ENCODE measurements around the gene MTCL1.

The MTCL1 gene

GRCh38 chr18:8783994-8784530, 78.7 kb downstream of the MTCL1 start:
- no peak overlapping the region for H3K4me3 ChIP-seq (ENCODE audit: low read depth, low read length)
- TF ChIP-seq, protein P1, sequence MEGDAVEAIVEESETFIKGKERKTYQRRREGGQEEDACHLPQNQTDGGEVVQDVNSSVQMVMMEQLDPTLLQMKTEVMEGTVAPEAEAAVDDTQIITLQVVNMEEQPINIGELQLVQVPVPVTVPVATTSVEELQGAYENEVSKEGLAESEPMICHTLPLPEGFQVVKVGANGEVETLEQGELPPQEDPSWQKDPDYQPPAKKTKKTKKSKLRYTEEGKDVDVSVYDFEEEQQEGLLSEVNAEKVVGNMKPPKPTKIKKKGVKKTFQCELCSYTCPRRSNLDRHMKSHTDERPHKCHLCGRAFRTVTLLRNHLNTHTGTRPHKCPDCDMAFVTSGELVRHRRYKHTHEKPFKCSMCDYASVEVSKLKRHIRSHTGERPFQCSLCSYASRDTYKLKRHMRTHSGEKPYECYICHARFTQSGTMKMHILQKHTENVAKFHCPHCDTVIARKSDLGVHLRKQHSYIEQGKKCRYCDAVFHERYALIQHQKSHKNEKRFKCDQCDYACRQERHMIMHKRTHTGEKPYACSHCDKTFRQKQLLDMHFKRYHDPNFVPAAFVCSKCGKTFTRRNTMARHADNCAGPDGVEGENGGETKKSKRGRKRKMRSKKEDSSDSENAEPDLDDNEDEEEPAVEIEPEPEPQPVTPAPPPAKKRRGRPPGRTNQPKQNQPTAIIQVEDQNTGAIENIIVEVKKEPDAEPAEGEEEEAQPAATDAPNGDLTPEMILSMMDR (IDR thresholded peaks at IDR 0.05; ENCODE audit: insufficient read depth, low read length, missing control alignments) = no peak
- CTCF ChIA-PET = interaction anchor here (1.2 kb wide), 1 partner anchor 9 kb away, joined by 3 read pairs; no protein-coding TSS in a partner anchor
- POLR2A ChIA-PET = no interaction called here
- DNase-seq (ENCODE audit: low read depth, low spot score) = no peak

- ChIA-PET CTCF (interaction anchor here (1.2 to 2.7 kb wide), 3 partner anchors 10 to 131 kb away, joined by 3 to 6 read pairs (median 3); no protein-coding TSS in a partner anchor), POLR2A (no interaction called here)
- no peak for DNase-seq (ENCODE audit: low read depth, low spot score)
- no peak overlapping the region for H3K4me3 ChIP-seq (ENCODE audit: low read depth, low read length)
- TF ChIP-seq, protein P1 (IDR thresholded peaks at IDR 0.05; ENCODE audit: insufficient read depth, low read length, missing control alignments) = no peak
Observed at GRCh38 chr18:8785261-8785660, 79.9 kb downstream of the MTCL1 start.

DNA sequence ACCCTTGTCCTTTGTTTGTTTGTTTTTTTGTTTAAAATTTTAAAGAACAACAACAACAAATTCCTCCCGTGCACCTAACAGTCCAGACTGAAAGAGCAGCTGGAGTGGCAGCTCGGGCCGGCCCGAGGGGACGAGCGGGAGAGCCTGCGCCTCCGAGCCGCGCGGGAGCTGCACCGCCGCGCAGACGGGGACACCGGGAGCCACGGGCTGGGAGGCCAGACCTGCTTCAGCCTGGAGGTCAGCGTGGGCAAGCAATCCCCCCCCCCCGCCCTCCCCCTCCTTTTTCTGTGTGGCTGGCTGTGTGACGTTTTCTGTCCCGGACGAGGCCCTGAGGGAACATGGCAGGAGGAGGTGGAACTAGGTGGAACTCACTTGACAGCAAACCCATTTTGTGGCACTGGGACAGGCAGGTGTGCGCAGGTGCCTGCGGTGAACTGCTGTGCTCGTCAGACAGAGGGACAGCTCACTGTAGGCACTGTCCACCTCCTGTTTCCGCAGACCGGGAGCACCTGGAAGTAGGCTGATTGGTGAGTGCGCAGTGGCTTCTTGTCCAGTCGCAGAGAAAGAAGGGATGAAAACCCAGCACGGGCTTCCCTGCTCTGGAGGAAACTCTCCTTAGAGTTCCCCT, 80.6 kb downstream of the MTCL1 start:
- TF ChIP-seq, protein P1 (IDR thresholded peaks at IDR 0.05; ENCODE audit: insufficient read depth, low read length, missing control alignments) = no peak
- ChIA-PET CTCF (interaction anchor here (1.2 to 6.0 kb wide), 5 partner anchors 9 to 202 kb away, joined by 3 to 34 read pairs (median 5); no protein-coding TSS in a partner anchor), POLR2A (no interaction called here)
- DNase-seq (ENCODE audit: low read depth, low spot score) = no peak
- no peak overlapping the region for H3K4me3 ChIP-seq (ENCODE audit: low read depth, low read length)

GRCh38 chr18:8786483-8787370, 81.4 kb downstream of the MTCL1 start:
- ChIA-PET CTCF (interaction anchor here (0.7 to 6.0 kb wide), 10 partner anchors 9 to 201 kb away, joined by 3 to 34 read pairs (median 4); no protein-coding TSS in a partner anchor), POLR2A (no interaction called here)
- H3K4me3 ChIP-seq (ENCODE audit: low read depth, low read length) = no peak overlapping the region
- no peak for DNase-seq (ENCODE audit: low read depth, low spot score)
- TF ChIP-seq, protein P1 (IDR thresholded peaks at IDR 0.05; ENCODE audit: insufficient read depth, low read length, missing control alignments) = no peak

DNA sequence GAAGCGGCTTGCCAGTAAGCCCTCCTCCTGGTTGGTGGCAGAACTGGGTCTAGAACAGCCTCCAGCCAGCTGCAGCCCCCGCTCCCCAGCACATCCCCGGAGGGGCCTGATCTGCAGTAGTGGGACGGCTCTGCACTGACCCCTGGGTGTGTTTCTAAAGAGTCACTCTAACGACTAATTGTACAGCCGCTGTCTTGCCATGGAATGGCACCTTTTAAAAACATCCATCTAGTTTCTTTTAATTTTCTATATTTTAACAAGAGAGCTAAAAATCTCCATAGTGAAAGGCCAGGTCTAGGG, 82.0 kb downstream of the MTCL1 start:
- TF ChIP-seq, protein P1 (IDR thresholded peaks at IDR 0.05; ENCODE audit: insufficient read depth, low read length, missing control alignments) = no peak
- ChIA-PET CTCF (interaction anchor here (0.9 to 6.0 kb wide), 8 partner anchors 10 to 201 kb away, joined by 3 to 34 read pairs (median 4); no protein-coding TSS in a partner anchor), POLR2A (no interaction called here)
- no peak for DNase-seq (ENCODE audit: low read depth, low spot score)
- H3K4me3 ChIP-seq (ENCODE audit: low read depth, low read length) = no peak overlapping the region

DNA sequence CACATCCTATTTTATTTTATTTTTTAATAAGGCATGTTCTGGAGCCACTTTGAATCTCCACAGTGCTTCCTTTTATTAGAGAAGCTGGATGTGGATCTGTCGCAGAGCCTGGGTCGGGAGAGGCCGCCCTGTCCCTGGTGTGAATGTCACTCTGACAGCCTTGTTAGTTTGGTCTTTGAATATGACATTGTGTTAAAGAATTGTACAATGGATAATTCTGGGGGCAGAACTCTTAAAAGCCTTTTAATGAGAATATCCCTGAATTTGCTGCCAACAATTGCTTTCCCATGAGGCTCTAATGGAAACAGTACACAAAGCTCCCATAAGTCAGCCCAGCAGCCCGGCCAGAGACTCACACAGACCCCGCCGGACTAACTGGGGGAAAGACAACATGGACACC, 82.4 kb downstream of the MTCL1 start:
- CTCF ChIA-PET = interaction anchor here (1.7 to 6.0 kb wide), 4 partner anchors 10 to 198 kb away, joined by 5 to 34 read pairs (median 8); no protein-coding TSS in a partner anchor
- POLR2A ChIA-PET = no interaction called here
- TF ChIP-seq, protein P1 (IDR thresholded peaks at IDR 0.05; ENCODE audit: insufficient read depth, low read length, missing control alignments) = no peak
- H3K4me3 ChIP-seq (ENCODE audit: low read depth, low read length) = no peak overlapping the region
- no peak for DNase-seq (ENCODE audit: low read depth, low spot score)
